ENCODE results near the gene STPG1.

STPG1 gene

DNA sequence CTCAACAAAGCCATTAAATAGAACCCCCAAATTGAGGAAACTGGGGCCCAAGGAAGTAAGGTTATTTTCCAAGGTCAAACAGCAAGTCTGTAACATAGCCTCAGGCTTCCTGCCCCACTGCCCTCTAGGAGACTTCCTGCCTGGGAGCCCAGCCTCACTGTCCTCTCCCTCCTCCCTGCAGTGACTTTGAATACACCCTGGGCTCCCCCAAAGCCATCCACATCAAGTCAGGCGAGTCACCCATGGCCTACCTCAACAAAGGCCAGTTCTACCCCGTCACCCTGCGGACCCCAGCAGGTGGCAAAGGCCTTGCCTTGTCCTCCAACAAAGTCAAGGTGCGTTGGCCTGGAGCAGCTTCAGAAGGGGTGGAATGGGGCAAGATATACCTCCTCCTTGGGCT lies 76.1 kb downstream of the STPG1 start:
- DNase-seq: no peak

DNA sequence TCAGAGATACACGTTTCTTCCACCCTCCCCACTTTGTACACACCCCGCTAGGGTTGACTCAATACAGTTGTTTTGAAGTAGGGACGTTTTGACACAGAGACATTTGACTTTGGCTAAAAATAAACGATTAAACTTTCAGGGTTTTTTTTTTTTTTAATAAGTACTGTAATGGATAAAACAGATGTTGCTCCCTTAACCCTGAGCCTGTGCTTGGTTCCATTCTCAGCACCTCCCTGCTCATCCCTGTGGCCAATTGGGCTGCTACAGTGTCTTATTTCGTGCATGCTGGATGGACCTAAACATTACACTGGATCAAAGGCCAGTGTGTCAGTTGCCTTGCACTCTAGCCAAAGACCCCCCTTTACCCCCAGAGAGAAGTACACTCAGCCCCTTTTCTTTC lies 77.5 kb downstream of the STPG1 start:
- DNase-seq: no peak

- DNase-seq: no peak
Observed at GRCh38 chr1:24331961-24332673, 81.5 kb downstream of the STPG1 start.

DNA sequence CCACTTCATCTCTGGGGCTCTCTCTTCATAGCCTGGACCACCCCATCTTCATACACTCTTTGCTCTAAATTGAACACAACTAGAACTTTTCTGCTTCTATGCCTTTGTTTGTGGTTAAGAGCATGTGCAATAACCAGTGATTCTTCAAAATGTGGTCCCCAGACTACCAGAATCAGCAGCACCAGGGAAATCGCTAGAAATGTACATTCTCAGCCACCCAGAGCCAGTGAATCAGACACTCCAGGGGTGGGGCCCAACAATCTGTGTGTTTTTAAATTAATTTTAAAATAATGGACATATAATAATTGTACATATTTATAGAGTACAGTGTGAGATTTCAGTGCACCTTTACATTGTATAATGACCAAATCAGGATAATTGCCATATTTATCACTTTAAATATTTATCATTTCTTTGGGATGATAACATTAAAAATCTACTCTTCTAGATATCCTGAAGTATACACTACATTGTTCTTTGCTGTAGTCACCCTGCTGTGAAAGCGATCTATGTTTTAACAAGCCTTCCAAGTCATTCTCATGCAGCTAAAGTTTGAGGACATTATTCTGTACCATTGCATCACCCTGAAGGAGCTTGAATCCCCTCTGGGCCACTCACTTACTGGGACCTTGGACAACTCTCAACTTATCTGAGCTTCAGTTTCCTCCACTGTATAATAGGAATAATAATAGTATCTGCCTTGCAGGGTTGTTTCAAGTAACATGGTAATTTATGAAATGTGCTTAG lies 83.6 kb downstream of the STPG1 start:
- DNase-seq: no peak

DNA sequence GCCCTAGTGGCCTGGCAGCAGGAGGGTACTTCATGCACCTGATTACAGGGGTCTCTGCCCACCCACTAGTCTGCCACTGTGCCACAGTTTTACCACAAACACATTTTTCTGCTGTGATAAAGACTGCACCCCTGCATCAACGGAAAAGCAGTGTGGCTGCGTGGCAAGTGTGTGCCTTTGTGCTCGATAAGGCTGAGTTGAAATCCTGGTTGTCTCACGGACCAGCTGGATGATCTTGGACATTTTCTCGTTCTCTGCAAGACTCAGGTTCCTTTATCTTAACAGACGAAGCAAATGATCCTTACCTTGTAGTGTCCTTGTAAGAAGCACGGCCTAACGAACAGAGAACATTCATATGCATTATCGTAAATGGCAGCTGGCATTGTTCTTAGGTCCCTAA lies 84.3 kb downstream of the STPG1 start:
- DNase-seq: no peak

GRCh38 chr1:24327891-24328290 lies 85.7 kb downstream of the STPG1 start:
- DNase-seq: no peak

DNA sequence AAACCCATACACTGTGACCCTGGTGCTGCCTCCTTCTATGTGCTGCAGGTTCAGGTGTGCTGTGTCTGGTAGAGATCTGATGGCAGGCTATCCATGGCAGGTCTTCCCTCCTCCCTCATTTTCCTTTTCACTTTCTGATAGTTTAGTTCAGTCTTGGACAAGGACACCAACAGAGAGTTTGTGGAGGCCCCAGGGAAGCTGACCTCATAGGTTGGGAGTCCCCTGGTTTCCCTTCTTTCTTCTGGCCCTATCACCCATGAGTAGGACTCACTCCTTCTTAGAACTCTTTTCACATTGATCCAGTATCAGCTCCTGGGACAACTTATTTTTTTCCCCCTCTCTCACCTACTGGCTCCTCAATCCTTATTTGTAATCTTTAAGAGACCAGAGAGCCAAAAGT lies 86.1 kb downstream of the STPG1 start:
- DNase-seq: peak; percentile 24

- no peak for DNase-seq
Observed at GRCh38 chr1:24325587-24326449, 87.8 kb downstream of the STPG1 start.

GRCh38 chr1:24324903-24325302 lies 88.7 kb downstream of the STPG1 start:
- no peak for DNase-seq

DNA sequence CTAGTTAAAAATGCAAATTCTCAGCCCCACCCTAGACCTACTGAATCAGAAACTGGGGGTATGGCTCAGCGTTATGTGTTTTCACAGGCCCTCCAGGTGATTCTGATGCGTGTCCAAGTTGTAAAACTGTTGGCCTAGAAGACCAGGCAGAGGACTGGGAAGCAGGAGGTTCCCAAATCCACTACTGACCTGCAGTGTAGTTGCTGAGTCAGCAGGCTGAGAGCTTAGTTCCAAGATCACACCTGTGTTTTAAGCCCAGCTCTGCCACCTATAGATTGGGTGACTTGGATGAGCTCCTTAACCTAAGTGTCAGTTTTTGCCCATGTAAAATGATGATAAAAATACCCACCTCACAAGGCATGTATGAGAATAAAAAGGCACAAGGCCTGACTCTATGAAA lies 90.3 kb downstream of the STPG1 start:
- no peak for DNase-seq

DNA sequence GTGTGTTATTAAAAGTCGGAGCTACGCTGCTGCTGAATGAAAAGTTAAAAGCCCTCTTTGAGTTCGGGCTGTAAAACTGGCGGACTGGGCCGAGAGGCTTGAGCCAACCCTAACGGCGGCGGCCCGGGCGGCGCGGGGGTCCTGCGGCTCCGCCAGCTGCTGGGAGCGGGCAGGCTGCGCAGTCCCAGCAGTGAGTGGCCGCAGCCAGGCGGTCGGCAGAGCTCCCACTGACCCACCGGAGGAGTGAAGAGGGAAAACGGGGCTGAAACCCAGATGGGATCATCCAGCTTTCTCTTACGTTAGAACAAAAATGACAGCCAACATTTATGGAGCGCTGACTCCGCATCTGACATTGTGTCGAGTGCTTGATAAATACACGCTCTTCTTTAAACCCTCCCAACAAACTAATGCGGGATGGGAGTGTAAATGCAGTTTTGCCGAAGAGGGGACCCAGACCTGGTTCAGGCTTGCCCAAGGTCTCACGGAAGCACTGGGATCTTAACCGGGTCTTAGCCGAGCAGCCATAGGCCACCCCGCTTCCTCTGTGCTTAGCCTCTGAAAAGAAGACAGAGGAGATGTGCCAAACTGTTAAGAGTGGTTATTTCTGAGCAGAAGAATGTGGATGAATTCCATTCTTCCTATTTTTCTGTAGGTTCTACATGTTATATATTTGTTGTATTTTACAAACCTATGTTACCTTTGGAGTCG lies 91.0 kb downstream of the STPG1 start:
- DNase-seq: no peak

GRCh38 chr1:24321697-24322469 lies 91.7 kb downstream of the STPG1 start:
- DNase-seq: peak; percentile 19

- DNase-seq: no peak
Observed at GRCh38 chr1:24321126-24321525, 92.5 kb downstream of the STPG1 start.

- no peak for DNase-seq
Observed at GRCh38 chr1:24319962-24320361, 93.6 kb downstream of the STPG1 start.

DNA sequence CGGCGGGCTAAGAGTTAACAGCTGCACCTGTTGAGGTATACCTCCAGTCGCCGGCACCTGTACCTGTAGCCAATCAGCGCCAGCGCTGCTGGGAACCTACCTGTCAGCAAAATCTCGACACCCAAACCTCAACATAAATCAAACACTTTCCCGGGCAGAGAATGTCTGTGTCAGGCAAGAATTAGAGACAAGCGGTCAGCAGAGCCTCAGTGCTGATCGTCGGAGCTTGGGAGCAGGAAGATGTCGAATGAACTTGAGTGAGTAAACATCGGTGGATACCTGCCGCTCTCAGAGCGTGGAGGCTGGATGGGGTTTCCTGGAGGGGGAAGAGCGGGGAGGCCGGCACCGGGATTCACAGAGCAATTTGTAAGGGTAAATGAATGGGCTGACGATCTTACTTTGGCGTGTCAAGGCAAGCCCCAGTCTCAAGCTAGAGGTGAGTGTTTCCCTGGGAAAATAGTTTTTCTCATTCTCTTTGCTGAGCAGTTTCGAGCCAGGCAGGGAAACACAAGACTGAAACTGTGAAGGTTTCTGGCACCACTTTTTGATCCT lies 94.2 kb downstream of the STPG1 start, which contains the start of gene GRHL3:
GRHL3 (plus strand) TSS at position 46 of the 552 bp plus-strand sequence; CDS start at position 241, 195 bp downstream.
- no peak for DNase-seq

GRCh38 chr1:24318615-24319311 lies 94.8 kb downstream of the STPG1 start:
- DNase-seq: no peak

DNA sequence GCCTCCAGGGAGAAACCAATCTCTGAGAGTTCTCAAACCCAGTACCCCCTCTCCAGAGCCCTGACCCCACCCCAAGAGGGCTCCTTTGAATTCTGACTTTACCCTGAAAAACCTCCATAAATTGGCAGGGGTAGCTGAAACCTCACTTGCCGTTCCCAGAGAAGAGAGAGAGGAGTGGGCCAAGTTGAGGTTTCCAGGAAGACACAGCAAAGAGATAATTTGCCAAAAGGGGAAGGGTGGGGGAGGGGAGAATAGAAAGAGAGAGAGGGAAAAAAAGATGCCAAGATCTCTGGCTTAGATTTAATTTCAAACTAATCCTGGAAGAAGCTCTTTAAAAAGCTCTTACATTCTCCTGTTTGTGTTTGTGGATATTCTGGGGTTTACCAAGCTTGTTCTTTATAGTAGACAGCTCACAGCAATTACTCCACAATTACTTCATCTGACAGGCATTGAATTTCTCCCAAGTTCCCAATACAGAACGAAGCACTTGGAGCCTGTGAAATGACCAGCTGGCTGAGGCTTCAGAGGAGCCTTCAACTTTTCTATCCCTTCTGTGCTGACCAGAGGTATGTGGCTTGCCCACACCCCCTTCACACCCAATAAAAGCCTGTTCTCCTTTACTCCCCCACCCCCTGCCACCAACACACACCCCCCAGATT lies 95.5 kb downstream of the STPG1 start:
- no peak for DNase-seq

DNA sequence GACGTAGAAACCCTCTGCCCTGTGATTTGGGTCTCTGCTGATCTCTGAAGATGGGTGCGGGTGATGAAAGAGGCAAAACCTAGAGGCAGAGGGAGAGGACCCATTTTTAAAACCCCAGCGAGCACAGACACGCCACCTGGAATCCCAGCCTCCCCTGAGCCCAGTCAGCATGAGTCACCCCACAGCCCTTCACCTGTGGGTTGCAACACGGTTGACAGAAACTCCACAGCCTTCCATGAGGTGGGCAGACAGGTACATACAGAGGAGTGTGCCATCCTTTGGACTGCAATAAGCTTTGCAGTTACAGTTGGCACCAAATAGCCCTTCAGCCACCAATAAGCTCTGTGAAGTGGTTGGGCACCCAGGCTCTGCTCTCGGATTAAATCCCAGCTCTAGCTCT lies 96.5 kb downstream of the STPG1 start:
- no peak for DNase-seq

DNA sequence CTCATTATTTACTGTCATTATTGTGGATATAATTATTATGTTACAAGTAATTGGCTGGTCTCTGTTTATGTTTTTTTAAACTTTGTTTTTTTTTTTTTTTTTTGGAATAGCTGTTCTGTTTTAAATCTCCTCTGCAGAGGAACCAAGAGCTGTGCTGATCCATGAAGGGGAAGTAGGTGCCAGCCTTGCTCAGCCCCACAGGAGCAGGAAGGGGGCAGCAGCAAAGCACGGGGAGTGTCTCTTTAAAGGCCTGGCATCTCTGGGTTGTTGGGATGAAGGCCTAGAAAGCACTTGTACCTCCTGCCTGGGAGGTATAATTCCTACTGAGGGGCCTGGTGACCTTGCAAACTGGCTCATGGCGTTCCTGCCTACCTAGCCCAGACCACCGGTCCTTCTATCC lies 96.9 kb downstream of the STPG1 start:
- DNase-seq: peak; percentile 34

GRCh38 chr1:24315391-24315790 lies 98.2 kb downstream of the STPG1 start:
- no peak for DNase-seq

GRCh38 chr1:24311741-24312140 lies 101.8 kb downstream of the STPG1 start:
- DNase-seq: no peak
